GM12865 (cell line): Measurements from ENCODE around the gene PNPLA5.

Source experiments
- DNase-seq: peaks from one replicate; pipeline ENCODE4 v3.0.0; 2010; ENCODE audit warnings: low read depth
- H3K4me3 ChIP-seq: 2 replicates; pipeline ENCODE4 v1.5.1; 2011; ENCODE audit warnings: mild to moderate bottlenecking, low read depth, low read length, control low read depth
- TF ChIP-seq, protein P1 (sequence below): IDR thresholded peaks from 2 replicates; pipeline ENCODE4 v1.5.1; 2011; ENCODE audit warnings: low read length, control low read depth, low read depth, inconsistent platforms; ENCODE audit not compliant: insufficient read depth; ENCODE audit errors: missing control alignments

PNPLA5 gene

GRCh38 chr22:43891360-43892182 is at the start of gene PNPLA5:
Gene PNPLA5 (minus strand): TSS chr22:43892013. CDS start chr22:43891880, 133 bp downstream.
- TF ChIP-seq, protein P1, sequence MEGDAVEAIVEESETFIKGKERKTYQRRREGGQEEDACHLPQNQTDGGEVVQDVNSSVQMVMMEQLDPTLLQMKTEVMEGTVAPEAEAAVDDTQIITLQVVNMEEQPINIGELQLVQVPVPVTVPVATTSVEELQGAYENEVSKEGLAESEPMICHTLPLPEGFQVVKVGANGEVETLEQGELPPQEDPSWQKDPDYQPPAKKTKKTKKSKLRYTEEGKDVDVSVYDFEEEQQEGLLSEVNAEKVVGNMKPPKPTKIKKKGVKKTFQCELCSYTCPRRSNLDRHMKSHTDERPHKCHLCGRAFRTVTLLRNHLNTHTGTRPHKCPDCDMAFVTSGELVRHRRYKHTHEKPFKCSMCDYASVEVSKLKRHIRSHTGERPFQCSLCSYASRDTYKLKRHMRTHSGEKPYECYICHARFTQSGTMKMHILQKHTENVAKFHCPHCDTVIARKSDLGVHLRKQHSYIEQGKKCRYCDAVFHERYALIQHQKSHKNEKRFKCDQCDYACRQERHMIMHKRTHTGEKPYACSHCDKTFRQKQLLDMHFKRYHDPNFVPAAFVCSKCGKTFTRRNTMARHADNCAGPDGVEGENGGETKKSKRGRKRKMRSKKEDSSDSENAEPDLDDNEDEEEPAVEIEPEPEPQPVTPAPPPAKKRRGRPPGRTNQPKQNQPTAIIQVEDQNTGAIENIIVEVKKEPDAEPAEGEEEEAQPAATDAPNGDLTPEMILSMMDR, result no peak
- H3K4me3 ChIP-seq, result no peak within 1 kb of the TSS
- no peak for DNase-seq

- TF ChIP-seq, protein P1, result no peak
- H3K4me3 ChIP-seq, result no peak overlapping the region
- no peak for DNase-seq
Observed at GRCh38 chr22:43941449-43941848, 49.6 kb upstream of the PNPLA5 start.

DNA sequence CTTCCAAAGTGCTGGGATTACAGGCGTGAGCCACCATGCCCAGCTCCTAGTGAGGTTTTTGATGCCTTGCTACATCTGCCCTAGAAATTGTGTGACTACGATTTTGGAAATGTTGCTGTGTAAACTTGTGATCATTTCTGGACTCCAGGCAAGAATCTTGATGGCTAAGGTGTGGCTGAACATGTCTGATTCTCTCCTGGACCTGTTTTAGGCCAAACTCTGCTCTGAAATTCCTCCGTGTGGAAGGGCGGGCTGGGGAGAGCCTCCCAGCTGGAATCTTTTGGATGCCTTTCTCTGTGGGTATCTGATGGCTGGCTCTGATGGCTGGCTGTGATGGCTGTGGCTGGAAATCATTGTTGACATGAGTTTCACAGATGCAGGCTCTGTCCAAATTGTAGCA is 40.0 kb upstream of the PNPLA5 start:
- DNase-seq, result no peak
- TF ChIP-seq, protein P1, result no peak

DNA sequence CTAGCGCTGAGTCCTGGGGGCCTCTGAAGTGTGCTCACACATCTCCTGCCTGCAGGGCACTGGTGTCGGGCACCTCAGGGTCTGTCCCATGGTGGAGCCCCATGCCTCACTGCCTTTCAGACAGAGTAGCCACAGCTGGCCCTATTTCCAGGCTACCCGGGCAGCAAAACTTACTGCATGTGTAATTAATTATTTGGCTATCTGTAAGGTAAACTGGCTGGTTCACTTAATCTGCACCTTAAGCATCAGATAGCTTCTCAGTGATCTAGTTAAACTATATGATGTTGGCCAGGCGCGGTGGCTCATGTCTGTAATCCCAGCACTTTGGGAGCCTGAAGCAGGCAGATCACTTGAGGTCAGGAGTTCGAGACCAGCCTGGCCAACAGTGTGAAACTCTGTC is 37.1 kb upstream of the PNPLA5 start:
- no peak for DNase-seq
- TF ChIP-seq, protein P1, result no peak
- no peak overlapping the region for H3K4me3 ChIP-seq

More for the DNA sequence above, 40.0 kb upstream of the PNPLA5 start:
- no peak overlapping the region for H3K4me3 ChIP-seq

DNA sequence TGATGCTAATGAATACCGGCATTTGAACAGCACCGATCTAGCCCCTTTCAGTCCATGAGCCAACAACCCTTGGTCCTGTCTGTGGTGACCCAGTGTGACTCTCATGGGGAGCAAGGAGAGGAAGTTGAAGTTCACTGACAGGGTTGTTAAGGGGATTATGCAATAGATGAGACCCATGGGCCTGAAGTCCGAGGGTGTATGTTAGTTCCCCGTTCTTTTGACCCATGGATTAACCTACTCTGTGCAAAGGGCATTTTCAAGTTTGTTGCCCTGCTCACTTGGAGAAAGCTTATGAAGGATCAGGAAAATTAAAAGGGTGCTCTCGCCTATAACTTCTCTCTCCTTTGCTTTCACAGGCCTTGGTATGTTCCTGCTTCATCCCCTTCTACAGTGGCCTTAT is 36.7 kb upstream of the PNPLA5 start:
- no peak overlapping the region for H3K4me3 ChIP-seq
- DNase-seq, result no peak
- TF ChIP-seq, protein P1, result no peak

DNA sequence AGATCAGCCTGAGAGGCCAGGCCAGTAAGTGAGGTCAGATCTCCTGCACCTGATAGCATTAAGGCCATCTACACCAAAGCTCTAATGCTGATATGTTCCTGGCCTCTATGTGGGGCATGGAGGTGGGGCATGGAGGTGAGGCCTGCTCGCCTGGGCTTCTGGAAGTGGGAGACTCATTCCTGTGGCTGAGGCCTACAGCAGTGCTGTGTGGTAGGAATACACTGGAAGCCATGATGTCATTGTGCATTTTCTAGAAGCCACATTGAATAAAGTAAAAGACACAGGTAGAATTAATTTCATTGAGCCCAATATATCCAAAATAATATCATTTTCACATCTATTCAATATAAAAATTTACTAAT is 34.5 kb upstream of the PNPLA5 start:
- TF ChIP-seq, protein P1, result no peak
- DNase-seq, result no peak
- no peak overlapping the region for H3K4me3 ChIP-seq
